Mesodermal cell (in vitro differentiated cells): ENCODE results near the gene LHFPL3.

Source experiments
- H3K27ac ChIP-seq: 2 replicates; pipeline ENCODE4 v1.7.0; 2013; ENCODE audit warnings: mild to moderate bottlenecking, low read depth, low read length, moderate library complexity; ENCODE audit not compliant: severe bottlenecking
- H3K36me3 ChIP-seq: 2 replicates; pipeline ENCODE4 v1.7.1; 2013; ENCODE audit warnings: mild to moderate bottlenecking, low read length, moderate library complexity; ENCODE audit not compliant: control insufficient read depth, insufficient read depth
- H3K4me1 ChIP-seq: one replicate; pipeline ENCODE4 v1.7.1; 2013; ENCODE audit warnings: mild to moderate bottlenecking, low read length; ENCODE audit not compliant: insufficient read depth, control insufficient read depth, poor library complexity, severe bottlenecking
- H3K4me3 ChIP-seq: 2 replicates; pipeline ENCODE4 v1.7.0; 2013; ENCODE audit warnings: low read length, control low read depth, mild to moderate bottlenecking; ENCODE audit not compliant: insufficient read depth, poor library complexity, severe bottlenecking; ENCODE audit errors: extremely low read depth
- H3K9me3 ChIP-seq: 2 replicates; pipeline ENCODE4 v1.7.1; 2013; ENCODE audit warnings: mild to moderate bottlenecking, low read length, moderate library complexity; ENCODE audit not compliant: control insufficient read depth
- WGBS, 2 experiments: methylation state at CpG; one replicate each; pipeline ENCODE4 v1.1.5; 2013; ENCODE audit warnings: missing lambda C conversion rate in 2 of 2; ENCODE audit not compliant: insufficient coverage in 2 of 2; 5-methylcytosine and 5-hydroxymethylcytosine counted together

Gene LHFPL3

DNA sequence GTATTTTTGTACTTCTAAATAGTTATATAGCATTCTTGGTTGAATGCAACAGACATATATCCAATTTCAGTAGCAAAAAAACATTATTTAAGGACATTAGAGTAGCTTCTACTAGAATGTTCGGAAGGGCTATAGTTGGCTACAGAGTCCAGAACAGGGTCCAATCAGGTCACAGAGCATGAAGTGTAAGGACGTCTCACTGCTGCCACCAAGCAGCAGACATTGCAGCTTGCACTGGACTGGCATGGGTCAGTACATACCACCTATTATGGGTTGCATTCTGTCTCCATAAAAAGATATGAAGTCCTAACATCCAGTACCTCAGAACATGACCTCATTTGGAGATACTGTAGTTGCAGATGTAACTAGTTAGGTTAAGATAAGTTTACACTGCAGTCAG is 87.3 kb downstream of the LHFPL3 start:
- Histone ChIP-seq H3K4me1 (no peaks in the 10 kb centered on the region), H3K36me3 (no peaks in the 10 kb centered on the region), H3K9me3 (no peaks in the 10 kb centered on the region), H3K27ac (no peak overlapping the region), H3K4me3 (no peak overlapping the region)
- 36 to 71% methylated on average over 1 to 2 of the region's 2 CpGs for WGBS, 2 experiments

DNA sequence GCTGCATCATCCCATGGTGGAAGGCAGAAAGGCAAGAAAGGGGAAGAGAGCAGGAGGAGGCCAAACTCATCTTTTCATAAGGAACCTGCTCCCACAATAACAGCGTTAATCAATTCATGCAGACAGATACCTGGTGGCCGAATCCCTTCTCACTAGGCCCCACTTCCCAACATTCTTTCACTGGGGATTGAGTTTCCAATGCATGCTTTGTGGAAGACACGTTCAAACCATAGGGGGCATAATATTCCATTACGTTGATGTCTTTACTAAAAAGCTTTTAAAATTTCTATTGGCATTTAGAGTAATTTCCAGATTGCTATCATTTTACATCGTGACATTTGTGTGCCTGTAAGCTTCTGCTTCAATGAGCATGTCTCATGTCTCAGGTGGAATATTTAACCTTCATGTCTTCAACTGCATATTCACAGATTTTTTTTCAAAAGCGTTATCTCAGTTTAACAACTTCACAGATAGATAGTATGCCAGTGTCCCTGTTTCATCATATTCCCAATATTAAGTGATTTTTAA is 88.5 kb downstream of the LHFPL3 start:
- WGBS, 2 experiments = 55 to 92% methylated on average over 3 to 4 of the region's 6 CpGs
- H3K9me3 ChIP-seq = no peaks in the 10 kb centered on the region
- H3K27ac ChIP-seq = no peak overlapping the region
- no peak overlapping the region for H3K4me3 ChIP-seq
- no peaks in the 10 kb centered on the region for H3K4me1 ChIP-seq
- H3K36me3 ChIP-seq = no peaks in the 10 kb centered on the region

DNA sequence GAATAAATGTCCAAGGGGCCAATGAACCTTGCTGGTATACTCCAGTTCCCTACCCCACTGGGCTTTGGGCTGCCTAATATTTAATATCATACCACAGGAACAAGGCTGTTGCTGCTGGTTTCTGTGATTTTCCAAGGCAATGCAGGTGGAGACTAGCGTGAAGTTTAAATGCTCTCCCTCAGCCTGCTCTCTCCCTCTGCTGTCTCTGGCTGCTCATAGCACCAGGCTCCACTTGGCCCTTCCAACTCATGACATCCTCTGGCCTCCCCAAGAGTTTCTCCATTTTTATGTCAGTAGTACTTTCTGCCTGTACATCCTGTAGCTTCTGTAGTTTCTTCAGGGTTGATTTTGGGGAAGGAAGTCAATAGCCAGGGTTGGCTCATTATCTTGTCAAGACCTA is 103.5 kb downstream of the LHFPL3 start:
- H3K36me3 ChIP-seq = no peaks in the 10 kb centered on the region
- H3K4me1 ChIP-seq = no peaks in the 10 kb centered on the region
- H3K4me3 ChIP-seq = no peak overlapping the region
- WGBS, 2 experiments = 50 to 86% methylated on average over 1 of the region's 1 CpG
- no peak overlapping the region for H3K27ac ChIP-seq
- no peaks in the 10 kb centered on the region for H3K9me3 ChIP-seq

DNA sequence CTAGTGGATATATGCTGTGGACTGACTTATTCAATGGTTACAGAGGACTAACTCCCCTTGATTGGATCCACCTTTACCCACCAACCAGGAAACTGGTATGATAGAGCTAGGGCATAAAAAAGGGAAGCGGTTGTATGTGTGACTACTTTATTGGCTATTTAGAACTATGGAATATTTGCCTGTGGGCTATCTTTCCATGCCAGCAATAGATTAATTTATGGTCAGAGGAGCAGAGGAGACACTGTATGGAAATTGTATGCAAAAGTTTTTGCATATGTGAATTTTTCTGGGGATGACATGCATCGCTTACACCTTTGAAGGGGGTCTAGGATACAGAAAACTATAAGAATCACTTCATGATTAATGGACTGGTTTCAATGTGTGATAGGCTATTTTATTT is 105.7 kb downstream of the LHFPL3 start:
- Histone ChIP-seq H3K4me3 (no peak overlapping the region), H3K9me3 (no peaks in the 10 kb centered on the region), H3K27ac (no peak overlapping the region), H3K4me1 (no peaks in the 10 kb centered on the region), H3K36me3 (no peaks in the 10 kb centered on the region)
- WGBS, 2 experiments = no CpG with 5 or more reads among the region's 2 CpGs

DNA sequence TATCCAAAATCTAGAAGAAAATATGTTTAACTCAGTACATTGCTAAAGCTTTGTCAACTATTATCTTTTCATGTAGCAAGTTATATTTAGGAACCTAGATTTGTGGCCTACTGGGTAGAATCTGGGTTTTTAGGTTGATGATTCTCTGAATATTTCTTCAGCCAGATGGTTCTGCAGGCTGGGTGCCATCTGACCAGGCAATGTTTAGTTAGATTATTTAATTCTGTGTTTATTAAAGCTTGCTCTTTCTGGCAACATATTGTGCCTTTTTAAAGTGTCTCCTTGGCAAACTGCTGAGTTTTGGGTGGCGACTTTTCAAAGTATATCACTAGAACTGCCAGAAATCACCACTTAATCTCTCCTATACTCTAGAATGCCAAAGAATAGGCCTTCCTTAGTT is 114.1 kb downstream of the LHFPL3 start:
- 100% methylated on average over 1 of the region's 1 CpG; no CpG with 5 or more reads in 1 of the 2 experiments for WGBS, 2 experiments
- Histone ChIP-seq H3K27ac (no peak overlapping the region), H3K9me3 (no peaks in the 10 kb centered on the region), H3K36me3 (no peaks in the 10 kb centered on the region), H3K4me3 (no peak overlapping the region), H3K4me1 (no peaks in the 10 kb centered on the region)

DNA sequence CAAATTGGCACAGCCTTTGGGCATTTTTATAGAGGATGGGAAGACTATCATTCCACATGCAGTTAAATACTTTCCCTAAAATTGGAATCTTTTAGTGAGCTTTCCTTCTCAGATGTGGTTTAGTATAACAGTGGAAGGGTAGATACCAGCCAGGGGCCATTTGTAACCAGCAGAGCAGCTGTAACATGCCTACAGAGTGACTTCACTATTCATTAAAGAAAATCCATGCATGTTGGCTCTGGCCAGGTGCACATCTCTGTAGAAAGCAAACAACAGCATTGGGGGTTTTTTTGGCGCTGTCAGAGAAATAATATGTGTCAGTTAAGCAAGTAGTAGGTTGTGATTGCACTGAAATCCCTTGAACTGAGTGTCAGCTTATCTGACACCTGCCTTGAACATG is 115.6 kb downstream of the LHFPL3 start:
- Histone ChIP-seq H3K36me3 (no peaks in the 10 kb centered on the region), H3K9me3 (no peaks in the 10 kb centered on the region), H3K4me3 (no peak overlapping the region), H3K4me1 (no peaks in the 10 kb centered on the region), H3K27ac (no peak overlapping the region)
- 67 to 83% methylated on average over 1 of the region's 1 CpG for WGBS, 2 experiments

DNA sequence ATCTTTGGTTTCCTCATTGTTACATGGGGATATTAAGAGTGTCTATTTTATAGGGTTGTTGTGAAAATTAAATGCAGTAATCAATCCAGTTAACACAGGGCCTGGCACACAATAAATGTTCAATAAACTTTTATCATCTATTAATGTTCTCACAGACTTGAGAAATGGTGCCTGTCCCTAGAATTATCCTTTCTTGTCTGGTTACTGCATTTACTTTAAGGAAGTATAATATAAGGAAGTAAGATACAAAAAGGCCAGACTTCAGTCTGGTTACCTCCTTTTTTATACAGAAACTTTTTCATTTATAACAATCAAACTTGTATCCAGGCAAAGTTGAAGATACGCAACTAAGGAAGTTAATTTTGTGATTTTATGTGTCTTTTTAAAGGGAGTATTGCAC is 117.0 kb downstream of the LHFPL3 start:
- WGBS, 2 experiments = no CpG with 5 or more reads among the region's 1 CpG
- Histone ChIP-seq H3K4me1 (no peaks in the 10 kb centered on the region), H3K4me3 (no peak overlapping the region), H3K27ac (no peak overlapping the region), H3K36me3 (no peaks in the 10 kb centered on the region), H3K9me3 (no peaks in the 10 kb centered on the region)

DNA sequence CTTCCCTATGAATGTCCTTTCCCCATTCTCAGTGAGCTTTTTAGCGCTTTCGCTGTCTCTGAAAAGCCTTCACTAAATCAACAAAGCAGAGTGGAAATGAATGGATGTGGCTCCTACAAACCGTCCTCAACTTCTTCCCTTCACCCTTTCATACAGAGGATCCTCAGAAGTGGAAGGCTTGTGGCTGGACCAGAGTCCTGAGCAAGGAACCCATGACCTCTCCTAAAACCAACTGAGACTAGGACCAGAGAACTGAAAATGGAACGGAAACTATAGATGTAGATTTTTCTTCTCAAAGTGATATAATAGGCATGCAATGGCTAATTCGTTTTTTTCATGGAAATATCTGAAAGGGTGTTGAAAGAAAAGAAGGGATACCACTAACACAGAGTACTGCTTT is 122.5 kb downstream of the LHFPL3 start:
- H3K27ac ChIP-seq = no peak overlapping the region
- H3K9me3 ChIP-seq = no peaks in the 10 kb centered on the region
- H3K4me3 ChIP-seq = no peak overlapping the region
- 58% methylated on average over 2 of the region's 5 CpGs; no CpG with 5 or more reads in 1 of the 2 experiments for WGBS, 2 experiments
- H3K4me1 ChIP-seq = no peaks in the 10 kb centered on the region
- H3K36me3 ChIP-seq = no peaks in the 10 kb centered on the region

DNA sequence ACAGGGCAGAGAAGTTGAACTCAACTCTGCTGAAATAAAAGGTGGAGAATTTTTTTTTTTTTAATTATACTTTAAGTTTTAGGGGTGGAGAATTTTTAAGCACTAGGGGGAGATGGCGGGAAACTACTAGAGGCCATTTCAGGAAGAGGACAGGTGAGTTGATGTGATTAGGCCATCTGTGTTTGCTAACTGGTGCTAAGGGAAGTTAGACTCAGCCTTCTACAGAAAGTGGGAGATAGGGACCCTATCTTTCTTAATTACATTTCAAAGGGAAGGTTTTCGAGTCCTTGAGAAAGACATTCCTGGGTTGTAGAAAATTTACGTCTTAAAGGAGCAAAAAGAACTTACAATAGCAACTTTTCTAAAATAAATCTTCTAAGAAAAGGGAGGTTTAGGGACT is 124.8 kb downstream of the LHFPL3 start:
- no peaks in the 10 kb centered on the region for H3K4me1 ChIP-seq
- H3K4me3 ChIP-seq = no peak overlapping the region

DNA sequence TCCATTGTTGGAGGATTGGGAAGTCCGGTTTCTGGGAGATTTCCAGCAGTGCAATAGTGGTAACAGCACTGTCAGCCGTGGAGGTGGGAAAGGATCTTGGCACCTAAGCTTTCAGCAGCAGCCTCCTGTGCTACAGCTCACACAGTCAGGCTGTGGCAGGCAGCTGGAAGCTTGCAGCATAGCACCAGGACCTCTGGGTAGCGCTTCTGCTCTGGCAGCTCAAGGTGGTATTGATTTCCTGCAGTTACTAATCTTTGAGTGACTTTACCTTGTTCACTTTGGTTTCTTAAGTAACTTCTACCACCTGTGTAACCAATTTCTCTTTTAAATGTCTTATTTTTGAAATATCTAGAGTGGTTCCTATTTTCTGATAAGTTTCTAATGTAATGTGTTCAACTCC is 130.5 kb downstream of the LHFPL3 start:
- Histone ChIP-seq H3K36me3 (no peaks in the 10 kb centered on the region), H3K4me1 (no peaks in the 10 kb centered on the region), H3K4me3 (no peak overlapping the region), H3K27ac (no peak overlapping the region), H3K9me3 (peaks cover 5% of the 10 kb centered on the region)
- 78 to 80% methylated on average over 1 to 3 of the region's 3 CpGs for WGBS, 2 experiments

More for the DNA sequence above, 124.8 kb downstream of the LHFPL3 start:
- no peak overlapping the region for H3K27ac ChIP-seq
- H3K9me3 ChIP-seq = no peaks in the 10 kb centered on the region
- 89% methylated on average over 1 of the region's 3 CpGs; no CpG with 5 or more reads in 1 of the 2 experiments for WGBS, 2 experiments
- no peaks in the 10 kb centered on the region for H3K36me3 ChIP-seq

DNA sequence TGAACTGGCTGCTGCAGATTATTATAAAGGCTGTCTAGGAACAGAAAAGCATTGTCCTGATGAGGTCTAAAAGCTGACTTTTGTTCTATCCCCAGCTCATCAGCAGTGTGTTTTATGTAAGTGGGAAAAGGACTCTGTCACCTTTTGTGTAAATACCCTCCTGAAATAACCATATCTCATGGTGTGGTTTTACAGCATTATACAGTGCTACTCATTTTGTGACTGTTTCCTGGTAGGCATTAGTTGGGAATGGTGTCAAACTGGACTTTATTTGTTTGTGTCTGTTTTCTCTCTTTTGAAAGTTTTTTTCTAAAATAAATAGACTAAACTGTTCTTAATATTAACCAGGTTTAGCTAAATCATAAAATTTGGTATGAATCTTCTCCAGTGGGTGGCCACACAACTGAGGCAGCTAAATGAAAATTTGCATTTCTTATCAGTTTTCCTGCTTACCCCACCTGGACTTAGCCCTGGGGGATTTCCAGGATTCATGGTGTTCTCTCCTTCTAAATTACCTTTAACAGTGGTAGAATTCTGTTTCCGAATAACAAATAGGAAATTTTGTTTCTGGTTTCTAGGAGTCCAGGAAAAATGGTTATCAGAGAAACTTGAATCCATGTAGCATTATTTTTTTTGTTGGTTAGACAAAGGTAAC is 140.9 kb downstream of the LHFPL3 start:
- H3K36me3 ChIP-seq = no peaks in the 10 kb centered on the region
- WGBS, 2 experiments = no CpG with 5 or more reads among the region's 1 CpG
- no peak overlapping the region for H3K27ac ChIP-seq
- H3K4me1 ChIP-seq = no peaks in the 10 kb centered on the region
- H3K9me3 ChIP-seq = peaks cover 5% of the 10 kb centered on the region
- H3K4me3 ChIP-seq = no peak overlapping the region
